Measurements from ENCODE around the gene PLK3. TPM values are rescaled to one million over a fixed set of nuclear protein-coding genes. Genes with fewer than 3 reads are reported as not detected.
"Not testable (repeated sequence)": the region's sequence is repeated elsewhere in the genome, so short reads cannot be mapped to it uniquely, and the experiment has no call there.

PLK3 gene
- total and polyA plus RNA-seq, 2 donors from 2014 or later, result 4.4 to 24.3 TPM

DNA sequence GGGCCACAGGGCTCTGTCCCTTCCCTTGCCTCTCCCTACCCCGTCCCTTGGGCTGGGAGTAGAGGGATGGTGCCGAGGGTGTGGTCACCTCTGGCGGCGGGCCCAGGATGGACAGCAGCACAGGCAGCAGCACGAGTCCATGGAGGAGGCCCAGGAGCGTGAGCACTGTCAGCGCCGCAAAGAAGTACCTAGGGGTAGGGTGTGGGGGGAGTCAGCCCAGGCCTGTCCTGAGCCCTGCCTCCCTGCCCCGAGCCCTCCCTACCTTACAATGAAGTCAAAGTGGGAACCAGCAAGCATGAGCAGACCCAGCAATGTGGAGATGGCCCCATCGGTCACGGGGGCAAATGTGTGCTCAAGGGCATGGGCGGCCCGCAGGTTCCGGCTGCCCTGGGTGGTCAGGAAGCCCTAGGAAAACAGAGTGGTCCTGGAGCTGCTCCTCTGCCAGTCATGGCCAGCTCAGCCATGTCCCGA, 22.8 kb downstream of the PLK3 start:
- FAIRE-seq (no peak), DNase-seq (peak in 1 of 5 donors; percentile 68)
- intact Hi-C loops (cut with DNase I), result no loop called here
- Histone ChIP-seq H3K36me3 (ENCODE audit: control insufficient read depth in 2 of 3, insufficient read depth in 3 of 3, low read length in 3 of 3) (no peaks in the 10 kb centered on the region), H3K4me3 (ENCODE audit: low read length in 3 of 3) (no peak overlapping the region), H3K9me3 (ENCODE audit: control insufficient read depth in 2 of 3, insufficient read depth in 1 of 3, low read length in 3 of 3) (no peaks in the 10 kb centered on the region), H3K4me1 (ENCODE audit: control insufficient read depth in 2 of 3, insufficient read depth in 2 of 3, low read depth in 1 of 3, low read length in 3 of 3) (peaks cover 0 to 12% (median 0%) of the 10 kb centered on the region in 3 donors), H3K27me3 (ENCODE audit: control insufficient read depth, insufficient read depth, low read length) (no peaks in the 10 kb centered on the region), H3K27ac (ENCODE audit: low read depth in 2 of 2, low read length in 2 of 2) (no peak overlapping the region), H3K9ac (ENCODE audit: low read length in 3 of 3) (no peak overlapping the region)
- TF ChIP-seq, protein P1, sequence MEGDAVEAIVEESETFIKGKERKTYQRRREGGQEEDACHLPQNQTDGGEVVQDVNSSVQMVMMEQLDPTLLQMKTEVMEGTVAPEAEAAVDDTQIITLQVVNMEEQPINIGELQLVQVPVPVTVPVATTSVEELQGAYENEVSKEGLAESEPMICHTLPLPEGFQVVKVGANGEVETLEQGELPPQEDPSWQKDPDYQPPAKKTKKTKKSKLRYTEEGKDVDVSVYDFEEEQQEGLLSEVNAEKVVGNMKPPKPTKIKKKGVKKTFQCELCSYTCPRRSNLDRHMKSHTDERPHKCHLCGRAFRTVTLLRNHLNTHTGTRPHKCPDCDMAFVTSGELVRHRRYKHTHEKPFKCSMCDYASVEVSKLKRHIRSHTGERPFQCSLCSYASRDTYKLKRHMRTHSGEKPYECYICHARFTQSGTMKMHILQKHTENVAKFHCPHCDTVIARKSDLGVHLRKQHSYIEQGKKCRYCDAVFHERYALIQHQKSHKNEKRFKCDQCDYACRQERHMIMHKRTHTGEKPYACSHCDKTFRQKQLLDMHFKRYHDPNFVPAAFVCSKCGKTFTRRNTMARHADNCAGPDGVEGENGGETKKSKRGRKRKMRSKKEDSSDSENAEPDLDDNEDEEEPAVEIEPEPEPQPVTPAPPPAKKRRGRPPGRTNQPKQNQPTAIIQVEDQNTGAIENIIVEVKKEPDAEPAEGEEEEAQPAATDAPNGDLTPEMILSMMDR (IDR thresholded peaks at IDR 0.05; ENCODE audit: borderline replicate concordance, extremely low read depth, insufficient read depth), result no peak

DNA sequence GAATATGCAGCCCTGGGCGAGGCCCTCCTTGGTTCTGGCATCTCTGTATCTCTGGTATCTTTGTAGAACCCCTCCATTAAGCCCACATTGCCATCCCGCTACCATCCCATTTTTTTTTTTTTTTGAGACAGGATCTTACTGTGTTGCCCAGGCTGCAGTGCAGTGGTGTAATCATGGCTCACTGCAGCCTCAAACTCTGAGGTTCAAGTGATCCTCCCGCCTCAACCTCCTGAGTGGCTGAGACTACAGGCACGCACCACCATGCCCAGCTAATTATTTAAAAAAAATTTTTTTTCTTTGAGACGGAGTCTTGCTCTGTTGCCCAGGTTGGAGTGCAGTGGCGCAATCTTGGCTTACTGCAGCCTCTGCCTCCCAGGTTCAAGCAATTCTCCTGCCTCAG, 24.2 kb downstream of the PLK3 start:
- H3K9ac ChIP-seq (ENCODE audit: low read length in 3 of 3); intact Hi-C loops (cut with DNase I); H3K36me3 ChIP-seq (ENCODE audit: control insufficient read depth in 2 of 3, insufficient read depth in 3 of 3, low read length in 3 of 3); H3K27ac ChIP-seq (ENCODE audit: low read depth in 2 of 2, low read length in 2 of 2); H3K4me3 ChIP-seq (ENCODE audit: low read length in 3 of 3); H3K9me3 ChIP-seq (ENCODE audit: control insufficient read depth in 2 of 3, insufficient read depth in 1 of 3, low read length in 3 of 3); FAIRE-seq; H3K27me3 ChIP-seq (ENCODE audit: control insufficient read depth, insufficient read depth, low read length): not testable (repeated sequence)
- H3K4me1 ChIP-seq (ENCODE audit: control insufficient read depth in 2 of 3, insufficient read depth in 2 of 3, low read depth in 1 of 3, low read length in 3 of 3), result peaks cover 0 to 10% (median 0%) of the 10 kb centered on the region in 3 donors
- peak in 1 of 5 donors; percentile 35 for DNase-seq

DNA sequence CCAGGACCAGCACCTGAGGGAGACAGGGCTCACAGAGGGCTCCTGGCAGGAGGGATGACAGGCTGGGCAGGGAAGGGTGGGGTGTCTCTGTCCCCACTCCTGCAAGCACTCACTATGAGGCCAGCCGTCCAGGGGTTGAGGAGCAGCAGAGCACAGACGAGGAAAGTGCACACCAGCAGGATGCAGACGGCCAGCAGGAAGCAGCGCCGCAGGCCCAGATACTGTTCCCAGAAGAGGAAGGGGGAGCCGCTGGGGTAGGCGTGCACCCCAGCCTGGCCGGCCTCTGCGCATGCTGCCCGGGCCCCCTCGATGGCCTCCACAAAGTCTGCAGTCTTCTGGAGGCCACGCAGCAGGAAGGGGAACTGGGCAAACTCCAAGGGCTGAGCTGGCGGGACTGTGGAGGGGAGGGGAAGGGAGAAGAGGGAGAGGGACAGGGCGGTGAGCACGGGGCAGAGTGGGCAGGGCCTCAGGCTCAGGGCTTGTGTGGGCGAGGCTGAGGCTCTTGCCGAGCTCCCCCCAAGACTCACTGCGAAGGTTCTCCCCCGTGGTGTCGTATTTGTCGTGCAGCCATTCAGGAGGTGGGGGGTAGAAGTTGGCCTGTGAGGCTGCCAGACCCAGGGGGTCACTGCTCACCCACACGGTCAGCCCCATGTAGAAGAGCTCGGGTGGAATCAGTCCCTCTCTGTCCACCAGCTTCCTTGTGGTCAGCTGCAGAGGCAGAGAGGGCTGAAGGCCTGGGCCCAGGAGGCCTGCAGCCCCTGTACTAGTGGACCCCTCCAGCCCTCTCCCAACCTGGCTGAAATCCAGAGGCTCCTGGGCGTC, 26.4 kb downstream of the PLK3 start:
- Histone ChIP-seq H3K36me3 (ENCODE audit: control insufficient read depth in 2 of 3, insufficient read depth in 3 of 3, low read length in 3 of 3) (no peaks in the 10 kb centered on the region), H3K9ac (ENCODE audit: low read length in 3 of 3) (no peak overlapping the region), H3K4me1 (ENCODE audit: control insufficient read depth in 2 of 3, insufficient read depth in 2 of 3, low read depth in 1 of 3, low read length in 3 of 3) (no peaks in the 10 kb centered on the region), H3K27me3 (ENCODE audit: control insufficient read depth, insufficient read depth, low read length) (no peaks in the 10 kb centered on the region), H3K9me3 (ENCODE audit: control insufficient read depth in 2 of 3, insufficient read depth in 1 of 3, low read length in 3 of 3) (no peaks in the 10 kb centered on the region), H3K27ac (ENCODE audit: low read depth in 2 of 2, low read length in 2 of 2) (no peak overlapping the region), H3K4me3 (ENCODE audit: low read length in 3 of 3) (no peak overlapping the region)
- TF ChIP-seq, protein P1 (IDR thresholded peaks at IDR 0.05; ENCODE audit: borderline replicate concordance, extremely low read depth, insufficient read depth), result no peak
- intact Hi-C loops (cut with DNase I), result no loop called here
- FAIRE-seq (no peak), DNase-seq (peak in 1 of 5 donors; percentile 76)

DNA sequence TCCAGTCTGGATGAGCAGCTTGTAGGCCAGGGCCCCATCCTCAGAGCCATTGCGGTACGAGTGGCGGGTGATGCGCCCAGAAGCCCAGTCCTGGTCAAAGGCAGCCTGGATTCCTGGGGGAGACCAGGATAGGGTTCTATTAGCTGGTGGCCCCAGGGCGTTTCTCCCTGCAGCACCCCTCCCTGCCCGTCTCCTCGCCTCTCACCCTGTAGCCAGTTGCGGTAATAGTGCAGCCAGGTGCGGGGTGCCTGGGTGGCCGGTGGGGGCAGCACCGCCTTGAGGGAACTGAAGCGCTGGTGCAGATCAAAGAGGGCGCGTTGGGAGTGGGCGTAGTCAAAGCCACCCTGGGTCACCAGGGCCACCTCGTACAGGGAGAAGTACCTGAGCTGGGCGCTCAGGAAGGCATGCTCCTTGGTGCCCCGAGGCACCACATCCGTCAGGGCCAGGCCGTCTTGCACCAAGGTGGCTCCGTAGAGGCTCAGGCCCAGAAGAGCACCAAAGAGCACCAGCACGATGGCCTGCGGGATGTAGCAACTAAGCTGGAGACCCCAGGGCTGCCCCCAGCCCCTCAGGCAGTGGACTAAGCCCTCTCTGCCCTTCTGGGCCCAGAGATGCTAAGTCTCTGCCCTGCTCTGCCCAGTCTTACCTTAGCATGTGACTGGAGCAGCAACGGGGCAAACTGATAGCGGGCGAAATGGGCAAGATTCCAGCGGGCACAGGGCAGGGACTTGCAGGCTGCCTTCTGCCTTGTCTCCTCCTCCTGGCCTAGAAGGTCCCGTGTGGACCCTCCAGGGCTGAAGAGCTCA, 27.2 kb downstream of the PLK3 start:
- Histone ChIP-seq H3K9me3 (ENCODE audit: control insufficient read depth in 2 of 3, insufficient read depth in 1 of 3, low read length in 3 of 3) (no peaks in the 10 kb centered on the region), H3K4me1 (ENCODE audit: control insufficient read depth in 2 of 3, insufficient read depth in 2 of 3, low read depth in 1 of 3, low read length in 3 of 3) (no peaks in the 10 kb centered on the region), H3K4me3 (ENCODE audit: low read length in 3 of 3) (no peak overlapping the region), H3K36me3 (ENCODE audit: control insufficient read depth in 2 of 3, insufficient read depth in 3 of 3, low read length in 3 of 3) (no peaks in the 10 kb centered on the region), H3K27me3 (ENCODE audit: control insufficient read depth, insufficient read depth, low read length) (no peaks in the 10 kb centered on the region), H3K27ac (ENCODE audit: low read depth in 2 of 2, low read length in 2 of 2) (no peak overlapping the region), H3K9ac (ENCODE audit: low read length in 3 of 3) (no peak overlapping the region)
- DNase-seq (peak in 1 of 5 donors; percentile 71), FAIRE-seq (no peak)
- intact Hi-C loops (cut with DNase I), result no loop called here
- TF ChIP-seq, protein P1 (IDR thresholded peaks at IDR 0.05; ENCODE audit: borderline replicate concordance, extremely low read depth, insufficient read depth), result no peak

Data from kidney (tissue), 14 donors.